GM12891 (cell line): Measurements from ENCODE around the gene HES7.

Experiments used
- PAX5 ChIP-seq: IDR thresholded peaks from 2 replicates; pipeline ENCODE4 v1.6.1; 2011; ENCODE audit warnings: low read length, moderate library complexity, mild to moderate bottlenecking; ENCODE audit not compliant: insufficient read depth, severe bottlenecking
- POLR2A ChIP-seq: IDR thresholded peaks from 2 replicates; pipeline ENCODE4 v1.6.1; 2011; ENCODE audit warnings: low read depth, low read length, control low read depth
- POLR2AphosphoS5 ChIP-seq: IDR thresholded peaks from 2 replicates; pipeline ENCODE4 v1.6.1; 2011; ENCODE audit warnings: low read depth, low read length, control low read depth
- SPI1 ChIP-seq: IDR thresholded peaks from 2 replicates; pipeline ENCODE4 v1.6.1; 2011; ENCODE audit warnings: low read depth, low read length, control low read depth
- TAF1 ChIP-seq: IDR thresholded peaks from 2 replicates; pipeline ENCODE4 v1.6.1; 2011; ENCODE audit warnings: low read depth, low read length, control low read depth

DNA sequence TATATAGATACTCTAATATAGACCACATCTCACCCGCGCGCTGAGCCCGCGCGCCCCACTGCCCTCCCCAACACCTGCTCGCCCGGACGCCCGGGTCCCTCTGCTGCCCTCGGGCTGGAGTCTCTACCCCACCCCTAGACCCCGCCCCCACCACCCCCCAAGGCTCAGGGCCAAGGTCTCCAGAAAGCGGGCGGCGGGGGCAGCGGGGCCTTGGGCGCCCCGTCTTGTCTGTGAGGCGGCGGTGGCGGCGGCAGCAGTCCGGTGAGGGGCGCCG is 2.6 kb downstream of the HES7 start:
- TF ChIP-seq POLR2A (no peak), SPI1 (no peak), TAF1 (no peak), PAX5 (no peak), POLR2AphosphoS5 (no peak)
